HG03039 (cell line): ENCODE results near the gene ARFIP1.

Experiments used
- ATAC-seq: cut with Tn5 transposase; IDR thresholded peaks from one replicate; pipeline ENCODE4 v1.9.1; 2021; ENCODE audit warnings: mild to moderate bottlenecking, moderate library complexity; ENCODE audit not compliant: unreplicated experiment

ARFIP1 gene

DNA sequence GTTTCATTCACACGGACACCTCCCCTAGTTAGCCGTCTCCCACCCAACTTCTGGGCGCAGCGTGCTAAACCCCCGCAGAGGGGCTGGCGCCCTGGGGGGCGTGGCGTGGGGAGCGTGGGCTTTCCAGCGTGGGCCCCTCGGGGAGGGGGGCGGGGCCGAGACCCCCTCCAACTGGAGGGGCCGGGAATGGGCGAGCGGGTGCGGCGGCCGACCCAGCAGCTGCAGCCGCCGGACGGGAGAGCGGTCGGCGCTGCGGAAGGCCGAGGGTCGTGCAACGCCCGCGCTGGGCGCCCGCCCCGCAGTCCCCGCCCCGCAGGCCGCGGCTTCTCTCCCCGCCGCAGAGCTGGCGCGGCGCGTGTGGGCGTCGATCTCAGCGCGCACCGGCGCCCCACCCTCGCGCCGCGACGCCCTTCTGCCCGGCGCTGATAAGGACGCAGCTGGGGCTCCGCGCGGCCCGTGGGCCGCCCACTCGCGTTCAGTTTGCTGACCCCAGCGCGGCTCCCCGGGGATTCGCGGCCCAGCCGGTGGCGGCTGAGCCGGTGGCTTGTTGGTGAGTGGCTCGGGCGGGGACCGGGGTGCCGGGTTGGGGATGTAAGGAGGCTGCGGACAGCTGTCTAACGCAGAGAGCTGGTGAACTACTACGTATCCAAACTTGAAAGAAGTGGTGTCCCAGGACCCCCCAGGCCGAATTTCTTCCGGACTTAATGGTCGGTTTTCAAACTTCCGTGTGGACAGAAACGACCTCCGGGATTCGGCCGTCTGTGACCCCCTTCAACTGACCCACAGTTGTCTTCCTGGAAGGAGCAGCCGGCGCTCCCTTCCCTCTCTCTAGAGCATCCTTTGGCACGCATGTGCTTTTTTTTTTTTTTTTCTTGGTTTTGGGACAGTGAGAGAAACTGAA is 157.8 kb downstream of the ARFIP1 start:
- no peak for ATAC-seq

DNA sequence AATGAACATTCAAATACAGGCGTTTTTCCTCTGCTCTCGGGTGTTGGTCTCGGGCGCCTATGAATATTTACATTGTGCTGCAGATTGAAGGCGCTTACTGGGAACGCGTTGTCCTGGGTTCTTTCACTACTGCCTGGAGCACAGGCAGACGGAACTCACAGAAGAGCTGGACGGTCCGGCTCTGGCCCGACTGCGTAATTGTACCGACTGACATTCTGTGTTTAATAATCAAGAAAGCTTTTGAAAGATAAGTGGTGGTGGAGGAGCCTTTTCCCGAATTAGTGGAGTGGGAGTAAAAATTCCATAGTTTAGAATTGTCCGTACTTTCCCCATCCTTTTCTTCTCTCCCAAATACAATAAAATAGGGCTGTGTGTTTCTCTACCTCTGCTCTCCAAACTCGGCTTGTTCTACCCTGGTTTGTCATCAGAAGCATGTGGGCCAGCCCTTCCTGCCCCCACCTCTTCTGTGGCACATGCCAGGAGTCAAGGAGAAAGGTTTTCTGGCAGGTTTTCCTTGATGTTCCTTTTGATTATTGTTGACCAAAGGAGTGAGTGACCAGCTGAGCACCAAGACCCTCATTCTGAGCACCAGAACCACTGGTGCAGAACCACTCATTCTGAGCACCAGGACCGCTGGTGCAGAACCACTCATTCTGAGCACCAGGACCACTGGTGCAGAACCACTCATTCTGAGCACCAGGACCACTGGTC is 158.6 kb downstream of the ARFIP1 start:
- ATAC-seq, result no peak

DNA sequence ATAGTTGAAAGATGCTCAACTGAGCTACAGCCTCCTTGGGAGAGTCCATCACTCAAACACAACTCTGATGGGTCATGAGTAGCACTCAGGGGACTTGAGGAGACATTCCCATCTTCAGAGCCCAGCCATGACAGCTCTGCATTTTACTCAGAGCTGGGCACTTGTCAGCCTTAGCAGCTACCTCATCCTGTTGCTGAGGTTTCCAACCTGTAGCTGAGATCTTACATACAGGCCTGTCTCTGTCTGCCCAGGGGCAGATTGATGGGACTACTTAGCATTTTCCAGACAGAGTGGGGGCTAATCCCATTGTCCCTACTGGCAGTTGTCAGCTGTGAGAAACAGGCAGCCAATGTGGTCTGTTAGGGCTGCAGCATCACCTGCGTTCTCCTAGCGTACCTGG is 159.9 kb downstream of the ARFIP1 start:
- ATAC-seq, result no peak

DNA sequence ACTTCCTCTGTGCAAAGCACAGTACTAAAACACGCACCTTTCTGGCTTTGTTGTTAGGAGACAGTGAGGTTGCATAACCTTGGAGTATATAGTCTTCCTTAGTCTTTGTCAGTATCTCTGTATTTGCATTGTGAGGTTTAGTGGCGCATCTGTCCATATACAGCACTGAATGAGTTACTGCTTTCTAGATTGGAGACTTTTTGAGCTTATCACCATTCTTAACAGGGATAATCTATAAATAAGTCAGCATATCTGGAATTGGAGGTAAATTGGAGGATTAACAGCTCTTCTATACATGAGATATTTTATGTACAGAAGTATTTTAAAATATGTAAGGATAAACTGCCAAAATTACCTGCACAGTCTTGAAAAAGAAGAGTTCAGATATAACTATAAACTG is 160.7 kb downstream of the ARFIP1 start:
- no peak for ATAC-seq

DNA sequence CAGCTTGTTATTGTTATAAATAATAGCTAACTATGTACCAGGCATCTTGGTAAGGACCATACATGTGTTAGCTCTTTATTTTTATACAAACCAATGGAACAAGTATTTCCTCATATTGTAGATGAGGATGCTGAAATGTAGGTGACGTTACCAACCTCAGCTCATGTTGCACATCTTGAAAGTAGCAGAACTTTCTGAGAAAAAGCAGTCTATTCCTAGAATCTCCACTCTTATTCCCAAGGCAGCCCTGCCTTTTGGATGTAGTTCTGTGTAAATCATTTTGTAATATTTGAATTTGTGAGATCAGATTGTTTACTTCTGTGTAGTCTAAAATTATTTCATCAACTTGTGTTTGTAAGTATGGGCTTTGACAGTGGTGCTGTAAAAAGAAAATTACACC is 161.7 kb downstream of the ARFIP1 start:
- no peak for ATAC-seq

DNA sequence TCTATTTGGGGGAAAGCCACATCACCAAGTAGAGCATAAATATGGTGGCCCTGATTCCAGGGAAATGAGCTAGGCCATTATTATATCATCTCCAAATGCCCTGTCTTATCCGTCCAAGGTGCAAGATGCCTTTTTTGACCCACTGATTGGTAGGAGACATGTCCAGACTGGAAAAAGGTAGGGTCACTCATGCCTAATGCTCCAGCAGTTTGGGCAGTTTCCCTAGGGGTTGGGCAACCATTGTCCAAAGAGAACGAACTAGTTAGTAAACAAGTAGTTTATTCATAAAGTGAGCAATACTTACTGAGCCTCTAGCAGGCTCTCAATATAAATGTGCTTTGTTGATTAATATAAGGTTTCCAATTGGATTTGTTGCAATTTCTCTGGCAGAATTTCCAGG is 162.6 kb downstream of the ARFIP1 start:
- no peak for ATAC-seq

DNA sequence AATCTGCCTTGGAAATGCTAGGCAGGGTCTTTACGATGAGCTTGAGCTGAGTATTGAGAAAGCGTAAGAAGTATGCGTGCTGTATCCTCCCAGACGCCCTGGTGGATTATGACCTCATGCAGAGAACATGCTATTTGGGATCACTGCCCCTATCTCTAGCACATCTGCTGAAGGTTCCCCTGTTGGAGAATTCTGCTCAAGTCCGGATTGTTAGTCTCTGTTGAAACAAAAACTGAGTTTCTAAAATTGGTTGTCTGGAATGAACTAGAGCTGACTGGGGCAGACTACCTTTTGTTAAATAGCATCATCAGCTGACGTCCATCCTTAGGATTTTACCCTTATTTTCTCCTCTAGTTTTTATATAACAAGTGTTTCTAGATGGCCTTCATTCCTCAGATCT is 163.9 kb downstream of the ARFIP1 start:
- no peak for ATAC-seq

DNA sequence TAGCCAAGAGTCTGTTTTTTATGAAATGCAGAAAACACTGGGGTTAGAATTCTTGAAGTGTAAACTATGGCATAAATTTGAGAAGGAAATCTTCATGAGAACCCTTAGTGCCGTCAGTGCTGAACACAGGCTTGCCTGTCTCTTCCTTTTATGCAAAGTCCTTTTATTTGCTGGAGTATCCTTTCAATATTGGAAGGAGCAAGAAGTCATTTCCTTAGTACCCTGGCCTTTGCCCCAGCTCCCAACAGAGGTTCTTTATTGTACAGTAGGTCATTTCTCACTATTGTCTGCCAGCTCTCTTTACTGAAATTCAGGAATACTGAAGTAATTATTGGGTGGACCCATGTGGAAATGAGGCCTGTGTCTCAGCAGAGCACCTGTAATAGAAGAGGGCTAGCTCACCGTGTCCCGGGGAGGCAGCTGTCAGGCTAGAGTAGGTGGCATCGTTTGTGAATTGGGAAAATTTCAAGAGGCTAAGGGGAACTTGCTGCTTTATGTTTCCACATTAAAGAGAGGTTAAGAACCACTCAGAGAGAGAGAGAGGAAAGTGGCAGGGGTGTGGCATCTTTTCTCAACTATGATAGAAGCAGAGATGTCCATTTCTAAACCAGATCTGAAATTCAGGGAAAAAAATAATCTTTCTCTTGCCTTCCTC is 165.0 kb downstream of the ARFIP1 start:
- no peak for ATAC-seq

DNA sequence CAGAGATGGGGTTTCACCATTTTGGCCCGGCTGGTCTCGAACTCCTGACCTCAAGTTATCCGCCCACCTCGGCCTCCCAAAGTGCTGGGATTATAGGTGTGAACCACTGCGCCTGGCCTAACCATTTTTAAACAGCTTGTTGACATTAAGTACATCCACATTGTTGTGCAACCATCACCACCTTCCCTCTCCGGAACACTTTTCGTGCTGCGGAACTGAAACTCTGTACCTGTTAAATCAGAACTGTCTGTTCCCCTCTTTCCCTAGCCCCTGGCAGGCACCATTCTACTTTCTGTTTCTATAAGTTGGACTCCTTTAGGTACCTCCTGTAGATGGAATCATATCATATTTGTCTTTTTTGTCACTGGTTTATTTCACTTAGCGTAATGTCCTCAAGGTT is 165.9 kb downstream of the ARFIP1 start:
- ATAC-seq, result no peak

DNA sequence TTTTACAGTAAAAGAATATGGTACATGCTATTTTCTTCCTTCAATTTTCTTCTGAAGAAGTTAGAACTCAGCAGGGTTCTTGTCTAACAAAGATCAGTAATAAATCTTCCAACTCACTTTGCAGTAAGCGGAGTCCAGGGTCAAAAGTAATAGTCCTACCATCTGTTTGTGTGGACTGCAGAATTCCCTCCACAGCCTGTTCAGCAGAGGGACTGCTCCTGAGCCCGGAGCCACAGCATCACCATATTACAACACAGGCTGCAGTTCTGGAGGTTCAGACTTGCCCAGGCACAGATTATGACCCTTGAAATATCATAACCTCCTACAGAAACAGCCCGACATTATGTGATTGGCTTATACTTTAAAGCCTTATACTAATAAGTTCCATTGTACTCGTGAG is 166.7 kb downstream of the ARFIP1 start:
- ATAC-seq, result no peak

DNA sequence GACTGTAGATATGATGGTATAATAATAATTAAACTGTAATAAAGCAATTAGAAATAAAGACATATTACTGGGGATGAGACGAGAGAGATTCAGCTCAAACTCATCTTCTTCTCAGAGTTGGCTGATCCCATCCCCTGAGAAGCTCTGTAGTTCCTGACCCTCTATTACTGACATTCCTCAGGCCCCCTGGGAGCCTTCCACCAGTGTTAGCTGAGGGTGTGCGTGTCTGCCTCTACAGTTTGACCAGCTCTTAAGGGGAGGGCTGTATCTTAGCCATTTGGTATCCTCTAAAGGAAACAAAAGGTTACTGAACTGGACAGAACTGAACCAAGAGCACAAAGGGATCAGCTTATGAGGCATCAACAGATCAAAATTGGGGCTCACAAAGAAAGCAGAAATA is 167.6 kb downstream of the ARFIP1 start:
- no peak for ATAC-seq

DNA sequence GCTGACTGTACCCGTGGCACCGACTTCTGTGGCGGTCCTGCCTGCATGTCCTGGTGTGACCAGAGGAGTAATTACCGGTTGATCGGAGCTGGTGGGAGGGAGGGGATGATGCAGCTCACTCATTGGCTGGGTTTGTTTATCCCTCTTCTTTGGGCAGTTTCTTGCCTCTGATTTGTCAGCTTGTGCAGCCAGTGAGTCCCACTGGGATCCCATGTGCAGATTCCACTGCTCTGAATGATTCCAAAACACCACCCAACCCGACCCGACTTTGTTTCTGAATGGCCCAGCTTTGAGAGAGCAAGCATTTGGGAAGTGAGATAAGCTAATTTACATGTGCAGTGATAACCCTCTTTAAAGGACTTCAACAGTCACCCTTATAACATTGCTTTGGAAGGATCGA is 170.2 kb downstream of the ARFIP1 start:
- no peak for ATAC-seq

DNA sequence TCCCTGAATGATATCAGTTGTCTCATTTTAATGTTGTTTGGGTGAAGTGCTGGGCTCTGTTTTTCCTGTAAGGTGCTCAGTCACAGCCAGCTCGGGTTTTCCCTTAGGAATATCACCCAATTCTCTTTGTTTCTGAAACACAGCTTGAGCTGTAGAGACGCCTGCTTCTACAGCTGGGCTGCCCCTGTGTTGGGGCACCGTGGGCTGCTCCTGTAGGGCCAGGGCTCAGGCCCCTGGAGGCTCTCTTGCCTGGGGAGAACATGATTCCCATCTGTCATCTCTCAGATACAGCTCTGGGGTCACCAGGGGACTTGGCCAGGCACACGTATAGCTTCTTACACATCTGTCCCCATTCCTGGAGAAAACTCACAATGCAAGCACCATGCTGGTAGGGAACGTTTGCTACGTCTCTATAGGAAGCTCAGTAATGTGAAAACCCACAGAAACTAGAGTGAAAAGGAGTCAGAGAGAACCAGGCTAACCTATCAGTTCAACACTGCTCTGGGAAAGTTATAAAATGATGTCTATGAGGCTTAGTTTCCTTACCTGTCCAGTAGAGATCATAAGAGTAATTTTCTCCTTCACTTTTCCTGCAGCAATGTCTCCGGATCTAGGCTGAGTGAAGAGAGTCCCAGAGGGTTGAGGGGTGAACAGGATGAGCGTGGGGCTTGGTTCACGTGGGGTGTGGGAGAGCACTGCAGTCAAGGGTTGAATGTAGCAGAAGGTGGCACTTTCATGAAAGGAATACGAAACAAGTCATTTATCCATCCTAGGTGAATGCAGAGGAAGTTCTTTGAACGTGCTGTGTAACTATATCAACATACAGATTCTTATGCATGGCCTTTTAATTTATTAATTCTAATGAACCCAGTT is 170.9 kb downstream of the ARFIP1 start:
- no peak for ATAC-seq

DNA sequence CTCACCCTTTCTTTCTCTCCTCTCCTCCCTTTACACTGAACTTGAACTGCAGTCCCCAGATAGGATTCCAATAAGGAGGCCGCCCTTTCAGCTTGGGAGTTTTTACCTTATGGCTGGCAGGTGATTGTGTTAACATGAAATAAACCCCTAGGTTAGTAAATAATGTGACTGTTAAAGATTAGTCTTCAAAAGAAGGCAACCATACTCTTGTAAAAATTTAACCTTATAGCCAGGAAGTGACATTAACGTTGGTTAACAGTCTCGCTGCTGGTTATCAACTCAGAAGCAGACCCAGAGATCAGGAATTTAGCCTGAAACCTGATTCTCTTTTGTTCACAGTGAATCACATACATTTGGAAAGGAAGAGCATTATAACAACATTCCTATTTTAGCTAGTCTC is 171.6 kb downstream of the ARFIP1 start:
- no peak for ATAC-seq

DNA sequence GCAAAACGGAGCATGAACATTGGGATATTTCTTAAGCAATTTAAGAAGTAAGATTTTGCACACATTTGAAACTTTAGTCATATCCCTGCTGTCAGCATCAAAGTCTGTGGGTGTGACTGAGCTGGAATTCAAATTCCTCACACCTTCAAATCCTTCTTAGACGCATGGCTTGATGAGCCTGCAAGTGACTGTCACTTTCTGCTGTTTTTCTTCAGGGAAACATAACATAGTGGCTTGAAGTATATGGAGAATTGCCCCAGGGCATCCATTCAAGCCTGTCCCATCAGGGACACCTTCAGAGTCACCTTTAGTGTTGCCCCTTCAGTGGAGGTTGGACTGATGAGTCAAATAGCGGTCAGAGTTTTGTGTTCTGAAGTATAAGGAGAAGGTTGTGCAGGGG is 173.8 kb downstream of the ARFIP1 start:
- ATAC-seq, result no peak

DNA sequence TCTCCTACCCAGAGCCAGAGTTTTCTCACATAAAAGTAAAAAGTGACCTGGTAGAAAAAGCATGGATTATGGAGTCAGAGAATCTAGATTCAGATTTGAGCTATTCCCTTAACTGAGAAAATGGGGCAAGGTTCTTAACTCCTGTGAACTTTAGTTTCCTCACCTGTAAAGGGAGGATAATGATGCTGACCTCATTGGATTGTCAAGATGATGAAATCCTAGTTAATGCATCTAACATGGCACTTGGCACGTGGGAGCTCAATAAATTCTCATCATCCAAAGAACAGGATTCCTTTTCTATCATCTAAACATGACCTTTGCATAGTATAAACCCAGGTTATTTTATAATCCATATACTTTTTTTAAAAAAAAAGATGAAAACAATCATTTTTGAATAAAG is 175.0 kb downstream of the ARFIP1 start:
- no peak for ATAC-seq

DNA sequence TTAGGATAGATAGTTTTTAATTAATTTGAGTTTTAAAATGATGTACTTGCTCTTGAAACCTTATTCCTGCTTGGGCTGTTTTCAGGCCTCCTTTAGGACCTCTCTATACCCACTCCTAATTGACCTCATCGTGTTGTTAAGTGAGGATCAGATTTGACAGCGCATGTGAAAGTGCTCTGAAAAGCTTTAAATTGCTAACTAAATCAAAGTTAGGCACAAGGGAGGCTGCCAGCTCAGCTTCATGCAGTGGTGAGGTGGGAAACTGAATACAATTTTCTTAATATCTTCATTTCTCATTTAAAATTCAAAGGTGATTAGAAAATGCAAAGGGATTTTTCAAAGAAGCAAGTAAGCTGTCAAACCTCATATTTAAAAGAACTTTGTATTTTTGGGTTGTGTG is 176.4 kb downstream of the ARFIP1 start:
- ATAC-seq, result no peak

DNA sequence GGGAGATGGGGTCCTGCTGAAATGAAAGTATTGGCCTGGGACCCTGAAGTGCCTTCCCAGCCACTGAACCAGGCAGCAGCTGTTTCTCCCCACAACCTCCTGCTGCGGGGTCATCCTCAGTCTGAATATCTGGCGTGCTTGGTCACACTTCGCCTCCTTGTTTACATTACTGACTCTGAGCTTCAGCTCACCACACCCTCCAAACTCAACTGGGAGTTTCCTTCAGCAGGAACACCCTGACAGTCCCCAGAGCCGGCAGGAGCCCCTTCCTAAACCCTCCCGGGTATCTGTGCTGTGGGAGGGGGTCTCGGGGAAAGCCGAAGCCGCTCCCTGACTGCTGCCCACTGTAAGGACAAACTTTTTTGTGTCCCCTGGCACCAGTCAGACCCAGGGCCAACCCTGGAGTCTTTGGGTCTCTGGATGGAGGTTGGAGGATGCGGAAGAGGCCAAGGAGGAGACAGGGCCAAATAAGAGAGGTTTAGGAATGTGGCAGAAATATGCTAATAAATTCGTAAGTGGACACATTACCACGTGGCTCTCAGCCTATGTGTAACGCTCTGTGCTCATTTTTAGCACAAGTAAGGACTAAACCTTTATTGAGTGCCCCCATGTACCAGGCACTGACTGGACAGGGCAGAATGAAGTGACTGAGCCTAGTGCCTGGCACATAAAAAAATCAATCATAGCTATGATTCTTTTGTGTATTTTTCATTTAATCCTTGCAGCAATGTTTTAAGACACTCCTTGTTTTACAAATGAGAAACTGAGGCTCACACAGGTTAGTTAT is 177.1 kb downstream of the ARFIP1 start:
- no peak for ATAC-seq

DNA sequence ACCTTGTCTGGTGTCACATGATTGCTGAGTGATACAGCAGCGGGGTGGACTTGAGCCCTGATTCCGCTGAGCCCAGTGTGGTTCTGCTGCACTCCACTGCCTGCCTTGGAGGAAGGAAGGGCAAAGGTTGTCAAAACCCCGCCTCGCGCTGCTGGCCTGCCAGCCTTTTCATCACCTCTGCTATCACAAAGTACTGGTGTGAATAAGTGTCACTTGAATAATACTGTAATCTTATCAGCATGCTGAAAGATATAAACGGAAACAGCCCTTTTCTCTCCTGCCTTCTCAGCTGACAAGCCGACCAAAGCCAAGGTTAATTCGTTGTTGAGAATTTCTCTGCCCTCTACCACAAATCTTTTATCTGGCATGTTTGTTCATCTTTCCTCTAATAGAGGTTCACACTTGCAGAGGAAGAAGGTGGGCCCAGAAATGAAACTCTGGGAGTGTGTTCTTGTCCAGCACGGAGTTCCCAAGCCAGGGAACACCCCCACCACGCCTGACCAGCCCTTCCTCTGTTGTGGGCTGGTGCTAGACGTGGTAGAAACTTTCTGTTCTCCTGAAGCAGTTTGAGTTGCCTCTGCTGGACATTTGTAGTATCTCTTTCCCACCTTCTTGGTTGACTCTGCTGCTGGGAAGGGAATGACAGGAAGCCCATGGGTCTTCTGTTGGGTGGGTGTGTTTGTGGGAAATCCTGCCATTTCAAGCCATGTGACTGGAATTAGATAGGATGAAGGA is 177.8 kb downstream of the ARFIP1 start:
- no peak for ATAC-seq
